NCI-H1417 treated with DMSO at 0.1 percent for 48 hours (cell line): ENCODE data around the gene ZKSCAN7.
"Not testable (repeated sequence)": the region's sequence is repeated elsewhere in the genome, so short reads cannot be mapped to it uniquely, and the experiment has no call there.

ENCODE experiments used
- DNase-seq: peaks from one replicate; lab custom pipeline; 2025; lab: John Stamatoyannopoulos, UW

ZKSCAN7 gene

GRCh38 chr3:44577354-44577952, 22.5 kb downstream of the ZKSCAN7 start:
- not testable (repeated sequence) for DNase-seq

DNA sequence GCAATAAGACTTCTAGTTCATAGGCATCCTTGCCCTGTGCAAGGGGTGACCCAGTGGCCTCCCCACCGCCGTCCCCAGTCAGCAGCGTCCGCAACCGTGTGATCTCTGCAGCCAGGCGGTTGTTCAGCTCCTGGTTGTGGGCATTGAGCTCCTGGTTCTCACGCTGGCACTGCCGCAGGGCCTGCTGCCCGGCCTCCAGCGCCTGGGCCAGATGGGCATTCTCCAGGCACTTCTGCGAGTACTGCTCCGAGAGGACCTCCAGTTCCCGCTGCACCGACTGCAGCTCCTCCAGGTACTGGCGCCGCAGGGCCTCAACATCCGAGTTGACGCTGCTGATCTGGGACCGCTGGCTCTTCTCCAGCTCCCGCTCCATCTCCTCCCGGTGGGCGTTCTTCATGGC, 23.3 kb downstream of the ZKSCAN7 start:
- DNase-seq: not testable (repeated sequence)

DNA sequence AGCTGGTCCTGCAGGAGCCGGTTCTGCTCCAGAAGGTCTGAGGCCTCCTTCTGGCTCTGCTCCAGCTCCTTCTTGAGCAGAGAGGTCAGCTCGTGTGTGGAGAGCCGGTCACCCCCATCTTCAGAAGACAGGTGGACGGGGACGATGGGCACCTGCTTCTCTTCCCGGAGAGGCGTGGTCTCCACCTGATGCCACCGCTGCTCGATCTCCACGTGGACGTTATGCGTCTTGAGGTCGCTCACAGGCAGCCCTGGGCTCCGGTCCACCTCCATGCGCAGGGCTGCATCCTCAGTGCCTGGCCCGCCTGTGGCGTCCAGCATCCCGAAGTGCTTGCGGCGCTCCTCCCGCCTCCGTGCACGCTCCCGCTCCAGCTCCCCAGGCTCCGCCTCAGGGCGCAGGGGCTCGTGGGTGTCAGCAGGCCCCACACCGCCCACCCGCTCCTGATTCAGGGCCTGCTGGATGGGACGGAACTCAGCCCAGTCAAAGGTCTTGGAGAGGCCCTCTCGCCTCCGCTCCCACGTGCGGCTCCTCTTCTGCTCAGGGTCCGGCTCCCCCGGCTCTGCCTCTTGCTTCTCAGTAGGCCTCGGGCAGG, 24.0 kb downstream of the ZKSCAN7 start:
- not testable (repeated sequence) for DNase-seq

GRCh38 chr3:44579749-44580148, 24.8 kb downstream of the ZKSCAN7 start:
- DNase-seq: not testable (repeated sequence)

- DNase-seq: not testable (repeated sequence)
Observed at GRCh38 chr3:44580971-44581370, 26.0 kb downstream of the ZKSCAN7 start.

- DNase-seq: no peak
Observed at GRCh38 chr3:44584646-44585501, 29.9 kb downstream of the ZKSCAN7 start, which contains the start of gene ZNF660. ZNF660 (plus strand) TSS chr3:44584964; CDS start chr3:44594194, 9,230 bp downstream.

DNA sequence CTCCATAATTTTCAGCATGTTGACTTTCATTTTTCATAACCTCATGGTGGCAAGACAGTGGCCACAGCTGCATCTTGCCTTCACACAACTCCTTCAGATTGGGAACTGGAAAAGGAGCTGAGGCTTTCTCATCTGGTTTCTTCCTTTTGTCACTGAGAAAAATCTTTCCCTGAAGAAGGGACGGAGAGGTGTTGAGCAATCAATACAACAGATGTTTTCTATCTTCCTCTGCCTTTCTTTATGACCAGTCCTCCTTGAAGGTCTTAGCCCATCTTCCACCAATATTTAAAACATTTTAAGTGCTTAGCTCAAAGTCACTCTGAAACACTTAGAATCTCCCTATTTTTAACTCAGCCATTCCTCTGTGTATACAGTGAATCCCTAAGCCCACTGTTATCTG, 41.6 kb downstream of the ZKSCAN7 start:
- DNase-seq: no peak

GRCh38 chr3:44601749-44602148, 46.8 kb downstream of the ZKSCAN7 start:
- DNase-seq: no peak

DNA sequence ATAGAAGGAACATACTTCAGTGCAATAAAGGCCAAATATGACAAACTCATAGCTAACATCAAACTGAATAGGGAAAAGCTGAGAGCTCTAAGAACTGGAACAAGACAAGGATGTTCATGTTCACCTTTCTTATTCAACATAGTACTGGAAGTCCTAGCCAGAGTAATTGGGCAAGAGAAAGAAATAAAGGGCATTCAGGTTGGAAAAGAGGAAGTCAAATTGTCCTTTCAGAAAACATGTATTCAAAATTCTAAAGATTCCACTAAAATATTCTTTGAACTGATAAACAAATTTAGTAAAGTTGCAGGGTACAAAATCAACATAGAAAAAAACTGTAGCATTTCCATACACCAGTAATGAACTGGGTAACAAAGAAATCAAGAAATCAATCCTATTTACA, 57.7 kb downstream of the ZKSCAN7 start:
- DNase-seq: no peak
